HL-60 (cell line): ENCODE measurements around the gene ANKRD22.

ENCODE experiments used
- DNase-seq, 2 experiments: peaks; one replicate each; pipeline ENCODE4 v3.0.0-alpha.2; 2010 to 2020; ENCODE audit warnings: low read depth in 1 of 2, low spot score in 1 of 2
- H3K27ac ChIP-seq: fragments of 250-450 bp; sonication (Bioruptor Pico); replicated peaks from 2 replicates; pipeline ENCODE4 v1.5.1; 2020; ENCODE audit warnings: mild to moderate bottlenecking, moderate library complexity
- H3K27me3 ChIP-seq: fragments of 250-450 bp; sonication (Bioruptor Pico); 2 replicates; pipeline ENCODE4 v1.5.1; 2021; ENCODE audit warnings: mild to moderate bottlenecking, moderate library complexity; ENCODE audit not compliant: insufficient read depth, poor library complexity, severe bottlenecking
- H3K4me3 ChIP-seq: replicated peaks from 2 replicates; pipeline ENCODE4 v1.5.1; 2011; ENCODE audit warnings: mild to moderate bottlenecking, control low read depth, low read length; ENCODE audit not compliant: insufficient read depth
- CTCF ChIP-seq: IDR thresholded peaks from one replicate; pipeline ENCODE4 v1.5.1; 2011; ENCODE audit warnings: low read length, control low read depth, inconsistent platforms; ENCODE audit not compliant: insufficient read depth
- GABPA ChIP-seq: IDR thresholded peaks from 2 replicates; pipeline ENCODE4 v1.6.1; 2012; ENCODE audit warnings: low read depth
- POLR2AphosphoS5 ChIP-seq: IDR thresholded peaks from 2 replicates; pipeline ENCODE4 v1.6.1; 2012; ENCODE audit warnings: low read depth
- REST ChIP-seq: IDR thresholded peaks from 2 replicates; pipeline ENCODE4 v1.6.1; 2012; ENCODE audit warnings: low read depth; ENCODE audit not compliant: insufficient replicate concordance
- SPI1 ChIP-seq: IDR thresholded peaks from 2 replicates; pipeline ENCODE4 v1.6.1; 2012; ENCODE audit warnings: low read depth, mild to moderate bottlenecking, borderline replicate concordance

ANKRD22 gene

GRCh38 chr10:88791924-88792323 is 59.7 kb downstream of the ANKRD22 start:
- Histone ChIP-seq H3K27ac (no peak overlapping the region), H3K27me3 (peaks cover 11% of the 10 kb centered on the region), H3K4me3 (no peak overlapping the region)
- DNase-seq: peak in 1 of 2 experiments; percentile 12
- TF ChIP-seq REST: no peak
- TF ChIP-seq CTCF: no peak
- no peak for TF ChIP-seq POLR2AphosphoS5
- no peak for TF ChIP-seq GABPA
- no peak for TF ChIP-seq SPI1

GRCh38 chr10:88788924-88789323 is 62.7 kb downstream of the ANKRD22 start:
- TF ChIP-seq SPI1 (no peak), CTCF (no peak), GABPA (no peak), REST (no peak), POLR2AphosphoS5 (no peak)
- no peak overlapping the region for H3K27ac ChIP-seq
- no peak for DNase-seq

GRCh38 chr10:88787463-88787862 is 64.2 kb downstream of the ANKRD22 start:
- TF ChIP-seq CTCF: no peak
- TF ChIP-seq REST: no peak
- no peak for TF ChIP-seq SPI1
- no peak for TF ChIP-seq POLR2AphosphoS5
- no peak for TF ChIP-seq GABPA
- Histone ChIP-seq H3K27ac (no peak overlapping the region), H3K27me3 (no peaks in the 10 kb centered on the region), H3K4me3 (no peak overlapping the region)
- DNase-seq: no peak

More at GRCh38 chr10:88788924-88789323, 62.7 kb downstream of the ANKRD22 start:
- Histone ChIP-seq H3K27me3 (peaks cover 3% of the 10 kb centered on the region), H3K4me3 (no peak overlapping the region)
